ENCODE data around the gene ROBO1.

DNA sequence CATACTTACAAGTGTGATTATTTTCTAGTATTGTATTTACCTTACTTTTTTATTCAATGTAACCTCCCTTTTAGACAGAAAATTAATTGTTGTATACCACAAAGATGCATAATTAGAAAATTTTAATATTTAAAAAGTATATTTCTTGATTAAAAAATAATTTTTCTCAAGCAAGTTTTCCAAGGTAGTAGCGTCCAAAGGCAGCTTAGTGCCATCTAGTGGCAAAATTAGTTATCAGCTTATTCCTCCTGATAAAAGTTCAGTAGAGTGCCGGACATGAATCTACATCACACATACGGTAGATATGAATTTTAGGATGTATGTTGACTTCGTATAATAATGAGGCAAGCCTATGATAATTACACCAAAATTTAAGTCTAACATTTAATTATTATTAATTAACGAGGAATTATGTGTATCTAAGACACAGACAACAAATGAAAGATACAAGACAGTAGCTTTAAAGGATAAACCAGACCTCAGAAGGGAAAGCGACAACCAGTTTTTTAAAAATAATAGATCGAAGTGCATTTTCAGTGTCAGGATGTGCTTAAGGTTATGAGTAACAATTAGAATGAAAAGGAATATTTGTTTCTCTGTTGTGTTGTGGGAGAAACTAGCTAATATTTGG lies 405.9 kb downstream of the ROBO1 start:
- no peak for TF ChIP-seq POLR2A (IDR thresholded peaks at IDR 0.05)
- TF ChIP-seq, protein P1, sequence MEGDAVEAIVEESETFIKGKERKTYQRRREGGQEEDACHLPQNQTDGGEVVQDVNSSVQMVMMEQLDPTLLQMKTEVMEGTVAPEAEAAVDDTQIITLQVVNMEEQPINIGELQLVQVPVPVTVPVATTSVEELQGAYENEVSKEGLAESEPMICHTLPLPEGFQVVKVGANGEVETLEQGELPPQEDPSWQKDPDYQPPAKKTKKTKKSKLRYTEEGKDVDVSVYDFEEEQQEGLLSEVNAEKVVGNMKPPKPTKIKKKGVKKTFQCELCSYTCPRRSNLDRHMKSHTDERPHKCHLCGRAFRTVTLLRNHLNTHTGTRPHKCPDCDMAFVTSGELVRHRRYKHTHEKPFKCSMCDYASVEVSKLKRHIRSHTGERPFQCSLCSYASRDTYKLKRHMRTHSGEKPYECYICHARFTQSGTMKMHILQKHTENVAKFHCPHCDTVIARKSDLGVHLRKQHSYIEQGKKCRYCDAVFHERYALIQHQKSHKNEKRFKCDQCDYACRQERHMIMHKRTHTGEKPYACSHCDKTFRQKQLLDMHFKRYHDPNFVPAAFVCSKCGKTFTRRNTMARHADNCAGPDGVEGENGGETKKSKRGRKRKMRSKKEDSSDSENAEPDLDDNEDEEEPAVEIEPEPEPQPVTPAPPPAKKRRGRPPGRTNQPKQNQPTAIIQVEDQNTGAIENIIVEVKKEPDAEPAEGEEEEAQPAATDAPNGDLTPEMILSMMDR (IDR thresholded peaks at IDR 0.05), result peak; percentile 46 to 86 (median 84)

Measured in right lobe of liver (tissue), 4 donors.